Kidney (tissue), 14 donors: Measurements from ENCODE around the gene ADD2. TPM values are rescaled to one million over a fixed set of nuclear protein-coding genes. Genes with fewer than 3 reads are reported as not detected.

Source experiments
- DNase-seq, 5 donors: peaks; one replicate each; pipeline ENCODE4 v3.0.0-alpha.2; 2013 to 2020
- FAIRE-seq: peaks from 2 replicates; lab custom pipeline; 2012; peaks lifted over from hg19 to GRCh38; lab: Jason Lieb, UNC
- H3K27ac ChIP-seq, 2 donors: one replicate each; pipeline ENCODE4 v1.7.0; 2013; ENCODE audit warnings: low read depth in 2 of 2, low read length in 2 of 2, inconsistent platforms in 1 of 2
- H3K27me3 ChIP-seq: one replicate; pipeline ENCODE4 v1.7.1; 2013; ENCODE audit warnings: low read length, inconsistent platforms; ENCODE audit not compliant: control insufficient read depth, insufficient read depth
- H3K36me3 ChIP-seq, 3 donors: one replicate each; pipeline versions ENCODE4 v1.7.0 to v1.7.1; 2013; ENCODE audit warnings: low read length in 3 of 3, control low read depth in 1 of 3, inconsistent platforms in 1 of 3; ENCODE audit not compliant: insufficient read depth in 3 of 3, control insufficient read depth in 2 of 3
- H3K4me1 ChIP-seq, 3 donors: one replicate each; pipeline versions ENCODE4 v1.7.0 to v1.7.1; 2013; ENCODE audit warnings: low read length in 3 of 3, inconsistent platforms in 1 of 3, low read depth in 1 of 3; ENCODE audit not compliant: control insufficient read depth in 2 of 3, insufficient read depth in 2 of 3
- H3K4me3 ChIP-seq, 3 donors: one replicate each; pipeline versions ENCODE4 v1.7.0 to v1.8.1; 2013; ENCODE audit warnings: low read length in 3 of 3, control low read depth in 1 of 3, inconsistent platforms in 1 of 3
- H3K9ac ChIP-seq, 3 donors: one replicate each; pipeline versions ENCODE4 v1.7.0 to v1.7.1; 2013; ENCODE audit warnings: low read length in 3 of 3, control low read depth in 1 of 3, inconsistent platforms in 1 of 3
- H3K9me3 ChIP-seq, 3 donors: one replicate each; pipeline versions ENCODE4 v1.7.0 to v1.7.1; 2013; ENCODE audit warnings: low read length in 3 of 3, control low read depth in 1 of 3, inconsistent platforms in 1 of 3; ENCODE audit not compliant: control insufficient read depth in 2 of 3, insufficient read depth in 1 of 3
- intact Hi-C: fragments of 100-400 bp; cut with DNase I; formaldehyde crosslinking; loops from one replicate; pipeline ENCODE4 v1.11.1; 2022
- polyA plus RNA-seq: library from polyadenylated mRNA; stranded (reverse); fragments of 350-450 nt; fragmentation: Illumina TruSeq; extraction: RNeasy Lipid Tissue Mini Kit (QIAGEN cat#74804); gene quantifications from one replicate; pipeline ENCODE4 v1.2.3, GENCODE V29; 2014; ENCODE audit warnings: low read depth, low replicate concordance; ENCODE audit not compliant: insufficient read depth
- total RNA-seq: library from RNA; stranded (reverse); fragmentation: NEBNext Ultra II Directional; extraction: Animal tissue kit (Norgen Biotek cat#: 25700); gene quantifications from one replicate; pipeline ENCODE4 v1.2.1, GENCODE V29; 2021
- TF ChIP-seq, protein P1 (sequence below): IDR thresholded peaks from 3 replicates; pipeline ENCODE4 v1.5.1; 2012; ENCODE audit warnings: mild to moderate bottlenecking, moderate library complexity, borderline replicate concordance; ENCODE audit not compliant: insufficient read depth; ENCODE audit errors: extremely low read depth
- donor health status: control.
- donor health status: control.
- donor health status: control.
- donor health status: control.
- donor health status: control.
- donor health status: DM: yes; HTN: yes; CAD: no.
- donor health status: Normal renal cell carcinoma (clear cell type).

Gene ADD2
- total and polyA plus RNA-seq, 2 donors from 2014 or later = 2.9 TPM; not detected in 1

DNA sequence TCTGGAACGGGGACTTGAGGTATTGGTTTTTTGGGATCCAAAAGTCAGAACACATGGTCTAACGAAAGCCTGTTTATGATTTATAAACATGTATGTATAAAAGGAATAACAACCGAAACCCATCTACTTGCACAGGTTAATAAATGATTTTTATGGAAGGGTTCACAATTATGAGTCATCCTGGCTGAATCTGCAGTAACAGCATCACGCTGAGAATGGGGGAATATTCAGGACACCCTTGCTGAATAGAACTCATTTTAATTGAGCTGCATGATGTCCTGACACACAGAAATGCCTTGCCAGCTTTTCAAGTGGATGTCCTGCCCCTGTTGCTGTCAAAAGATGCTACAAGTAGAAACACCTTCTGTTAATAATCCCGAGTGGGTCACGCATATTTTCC is 159.6 kb downstream of the ADD2 start:
- H3K27me3 ChIP-seq = no peaks in the 10 kb centered on the region
- no peak overlapping the region for H3K9ac ChIP-seq
- FAIRE-seq (no peak), DNase-seq (no peak)
- TF ChIP-seq, protein P1, sequence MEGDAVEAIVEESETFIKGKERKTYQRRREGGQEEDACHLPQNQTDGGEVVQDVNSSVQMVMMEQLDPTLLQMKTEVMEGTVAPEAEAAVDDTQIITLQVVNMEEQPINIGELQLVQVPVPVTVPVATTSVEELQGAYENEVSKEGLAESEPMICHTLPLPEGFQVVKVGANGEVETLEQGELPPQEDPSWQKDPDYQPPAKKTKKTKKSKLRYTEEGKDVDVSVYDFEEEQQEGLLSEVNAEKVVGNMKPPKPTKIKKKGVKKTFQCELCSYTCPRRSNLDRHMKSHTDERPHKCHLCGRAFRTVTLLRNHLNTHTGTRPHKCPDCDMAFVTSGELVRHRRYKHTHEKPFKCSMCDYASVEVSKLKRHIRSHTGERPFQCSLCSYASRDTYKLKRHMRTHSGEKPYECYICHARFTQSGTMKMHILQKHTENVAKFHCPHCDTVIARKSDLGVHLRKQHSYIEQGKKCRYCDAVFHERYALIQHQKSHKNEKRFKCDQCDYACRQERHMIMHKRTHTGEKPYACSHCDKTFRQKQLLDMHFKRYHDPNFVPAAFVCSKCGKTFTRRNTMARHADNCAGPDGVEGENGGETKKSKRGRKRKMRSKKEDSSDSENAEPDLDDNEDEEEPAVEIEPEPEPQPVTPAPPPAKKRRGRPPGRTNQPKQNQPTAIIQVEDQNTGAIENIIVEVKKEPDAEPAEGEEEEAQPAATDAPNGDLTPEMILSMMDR = no peak
- no peaks in the 10 kb centered on the region for H3K9me3 ChIP-seq
- no peak overlapping the region for H3K27ac ChIP-seq
- no peak overlapping the region for H3K4me3 ChIP-seq
- intact Hi-C loops = no loop called here
- no peaks in the 10 kb centered on the region for H3K4me1 ChIP-seq
- no peaks in the 10 kb centered on the region for H3K36me3 ChIP-seq

DNA sequence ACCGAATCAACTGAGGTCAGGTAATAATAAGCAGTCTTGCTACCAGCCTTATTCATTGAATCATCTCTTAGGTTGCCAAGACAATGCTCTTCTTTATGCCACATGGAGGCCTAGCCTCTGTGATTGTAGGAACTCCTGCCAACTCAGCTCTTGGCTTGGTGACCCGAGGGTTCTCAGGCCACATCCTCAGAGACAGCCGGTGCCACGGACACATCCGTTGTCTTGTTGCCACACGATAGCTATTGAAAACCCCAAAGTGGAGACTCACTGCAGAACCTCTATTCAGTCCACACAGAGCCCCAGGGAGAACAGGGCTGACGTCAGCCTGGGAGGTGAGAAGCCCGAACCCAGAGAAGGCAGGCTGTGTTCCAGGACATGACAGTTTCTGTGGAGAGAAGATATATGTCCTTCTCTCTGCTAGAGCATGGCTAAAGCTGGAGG is 160.9 kb downstream of the ADD2 start:
- DNase-seq (peak in 3 of 5 donors; percentile 22 to 54 (median 31)), FAIRE-seq (no peak)
- Histone ChIP-seq H3K9me3 (no peaks in the 10 kb centered on the region), H3K27ac (no peak overlapping the region), H3K9ac (no peak overlapping the region), H3K27me3 (no peaks in the 10 kb centered on the region), H3K36me3 (no peaks in the 10 kb centered on the region), H3K4me1 (no peaks in the 10 kb centered on the region), H3K4me3 (no peak overlapping the region)
- intact Hi-C loops = no loop called here
- TF ChIP-seq, protein P1 = no peak

Other genes starting within 250 kb of the ADD2 start
- gene TGFA, start 214.4 kb downstream of the ADD2 start, total RNA-seq = 30.8 TPM
- 8.3 TPM for gene TGFA, start 214.4 kb downstream of the ADD2 start, polyA plus RNA-seq
- gene FIGLA, start 22.4 kb upstream of the ADD2 start, total RNA-seq = not detected
- not detected for gene FIGLA, start 22.4 kb upstream of the ADD2 start, polyA plus RNA-seq
- 0.72 TPM for gene CLEC4F, start 52.4 kb upstream of the ADD2 start, total RNA-seq
- gene CLEC4F, start 52.4 kb upstream of the ADD2 start, polyA plus RNA-seq = not detected
- gene CD207, start 67.6 kb upstream of the ADD2 start, total RNA-seq = 0.66 TPM
- gene CD207, start 67.6 kb upstream of the ADD2 start, polyA plus RNA-seq = not detected
- gene VAX2, start 132.4 kb upstream of the ADD2 start, total RNA-seq = 2.6 TPM
- 0.71 TPM for gene VAX2, start 132.4 kb upstream of the ADD2 start, polyA plus RNA-seq
- gene ATP6V1B1, start 167.7 kb upstream of the ADD2 start, total RNA-seq = 37.9 TPM
- gene ATP6V1B1, start 167.7 kb upstream of the ADD2 start, polyA plus RNA-seq = 400 TPM
- gene ANKRD53, start 210.4 kb upstream of the ADD2 start, total RNA-seq = 1.3 TPM
- 2.1 TPM for gene ANKRD53, start 210.4 kb upstream of the ADD2 start, polyA plus RNA-seq
- 56.1 TPM for gene TEX261, start 226.7 kb upstream of the ADD2 start, total RNA-seq
- gene TEX261, start 226.7 kb upstream of the ADD2 start, polyA plus RNA-seq = 35.9 TPM